HFFc6 (cell line): ENCODE results near the gene PHETA1. TPM values are rescaled to one million over a fixed set of nuclear protein-coding genes. Genes with fewer than 3 reads are reported as not detected.
"Not testable (repeated sequence)": the region's sequence is repeated elsewhere in the genome, so short reads cannot be mapped to it uniquely, and the experiment has no call there.

Experiments used
- DNase-seq: peaks from one replicate; pipeline ENCODE4 v3.0.0-alpha.2; 2018
- H3K27ac Mint-ChIP-seq: 2 replicates; pipeline ENCODE4 v1.8.0; 2020; ENCODE audit warnings: mild to moderate bottlenecking, mixed read lengths
- H3K27me3 Mint-ChIP-seq: 2 replicates; pipeline ENCODE4 v1.8.0; 2021; ENCODE audit warnings: mild to moderate bottlenecking, moderate library complexity, mixed read lengths; ENCODE audit not compliant: insufficient read depth
- H3K36me3 Mint-ChIP-seq: 2 replicates; pipeline ENCODE4 v1.8.0; 2021; ENCODE audit warnings: low read depth, mixed read lengths
- H3K4me1 Mint-ChIP-seq: 2 replicates; pipeline ENCODE4 v1.8.0; 2020; ENCODE audit warnings: low read depth, mixed read lengths
- H3K4me3 Mint-ChIP-seq: 2 replicates; pipeline ENCODE4 v1.8.0; 2020; ENCODE audit warnings: mild to moderate bottlenecking, moderate library complexity, mixed read lengths
- H3K9me3 Mint-ChIP-seq: 2 replicates; pipeline ENCODE4 v1.8.0; 2020; ENCODE audit warnings: mild to moderate bottlenecking, mixed read lengths
- total RNA-seq, 6 experiments: library from RNA; stranded (reverse); fragmentation: NEBNext Ultra II Directional; extraction: Animal tissue kit (Norgen Biotek cat#: 25700); gene quantifications; 2 replicates in 1 of 6; 3 replicates in 5 of 6; pipeline ENCODE4 v1.2.3, GENCODE V29; 2021
- TF ChIP-seq, protein P1 (sequence below): fragments of 200-600 bp; sonication (generic); IDR thresholded peaks from 2 replicates; pipeline ENCODE4 v1.5.0; 2021; ENCODE audit warnings: antibody characterized with exemption, mild to moderate bottlenecking

The PHETA1 gene
- total RNA-seq, 6 experiments from 2014 or later: 11.5 to 15.0 (median 14.0) TPM

DNA sequence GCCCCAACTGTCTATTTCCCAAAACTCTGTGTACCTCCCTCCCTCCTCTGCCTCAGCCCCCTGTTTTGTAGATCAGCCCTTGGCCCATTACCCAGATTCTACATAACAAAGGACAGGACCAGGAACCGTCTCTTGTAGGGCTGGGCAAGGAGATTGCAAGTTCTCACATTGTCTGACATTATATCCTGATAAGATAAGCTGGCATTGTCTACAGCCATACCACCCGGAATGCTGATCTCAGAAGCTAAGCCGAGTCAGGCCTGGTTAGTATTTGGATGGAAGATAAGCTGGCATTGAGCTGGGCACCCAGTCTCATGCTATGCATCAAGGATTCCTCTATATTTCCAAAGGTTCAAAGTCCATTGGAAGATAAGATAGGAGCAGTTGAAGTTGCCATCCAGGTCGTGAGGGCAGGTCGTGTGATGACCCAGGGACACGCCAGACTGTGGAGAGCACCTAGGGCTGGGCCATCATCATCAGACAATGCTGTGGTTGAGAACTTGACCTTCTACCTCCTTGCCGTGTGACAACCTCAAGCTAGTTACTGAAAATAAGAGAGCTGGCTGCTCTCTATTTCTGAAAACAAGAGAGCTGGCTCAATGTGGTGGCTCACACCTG lies 29.5 kb downstream of the PHETA1 start:
- H3K9me3 Mint-ChIP-seq: no peaks in the 10 kb centered on the region; the same call in 1 of the 2 replicates
- H3K4me1 Mint-ChIP-seq: no peaks in the 10 kb centered on the region; the same call in 1 of the 2 replicates
- no peak for DNase-seq
- no peak overlapping the region for H3K27ac Mint-ChIP-seq
- H3K27me3 Mint-ChIP-seq: peaks cover 27% of the 10 kb centered on the region
- TF ChIP-seq, protein P1, sequence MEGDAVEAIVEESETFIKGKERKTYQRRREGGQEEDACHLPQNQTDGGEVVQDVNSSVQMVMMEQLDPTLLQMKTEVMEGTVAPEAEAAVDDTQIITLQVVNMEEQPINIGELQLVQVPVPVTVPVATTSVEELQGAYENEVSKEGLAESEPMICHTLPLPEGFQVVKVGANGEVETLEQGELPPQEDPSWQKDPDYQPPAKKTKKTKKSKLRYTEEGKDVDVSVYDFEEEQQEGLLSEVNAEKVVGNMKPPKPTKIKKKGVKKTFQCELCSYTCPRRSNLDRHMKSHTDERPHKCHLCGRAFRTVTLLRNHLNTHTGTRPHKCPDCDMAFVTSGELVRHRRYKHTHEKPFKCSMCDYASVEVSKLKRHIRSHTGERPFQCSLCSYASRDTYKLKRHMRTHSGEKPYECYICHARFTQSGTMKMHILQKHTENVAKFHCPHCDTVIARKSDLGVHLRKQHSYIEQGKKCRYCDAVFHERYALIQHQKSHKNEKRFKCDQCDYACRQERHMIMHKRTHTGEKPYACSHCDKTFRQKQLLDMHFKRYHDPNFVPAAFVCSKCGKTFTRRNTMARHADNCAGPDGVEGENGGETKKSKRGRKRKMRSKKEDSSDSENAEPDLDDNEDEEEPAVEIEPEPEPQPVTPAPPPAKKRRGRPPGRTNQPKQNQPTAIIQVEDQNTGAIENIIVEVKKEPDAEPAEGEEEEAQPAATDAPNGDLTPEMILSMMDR: no peak
- no peaks in the 10 kb centered on the region for H3K36me3 Mint-ChIP-seq
- no peak overlapping the region for H3K4me3 Mint-ChIP-seq

DNA sequence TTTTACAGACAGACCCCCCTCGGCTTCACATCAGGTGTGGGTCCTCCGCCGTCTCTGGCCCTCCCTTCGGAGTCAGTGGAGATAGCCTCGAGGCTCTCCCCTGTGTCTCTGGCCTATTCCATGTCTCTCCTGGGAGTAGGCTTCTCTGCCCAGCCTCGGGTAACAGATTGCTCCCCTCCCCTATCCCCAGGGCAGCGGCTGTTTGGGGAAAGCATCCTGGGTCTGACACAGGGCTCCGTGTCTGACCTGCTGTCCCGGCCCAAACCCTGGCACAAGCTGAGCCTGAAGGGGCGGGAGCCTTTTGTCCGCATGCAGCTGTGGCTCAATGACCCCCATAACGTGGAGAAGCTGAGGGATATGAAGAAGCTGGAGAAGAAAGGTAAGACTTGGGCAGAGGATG lies 30.8 kb downstream of the PHETA1 start:
- Mint-ChIP-seq H3K27ac (no peak overlapping the region), H3K9me3 (no peaks in the 10 kb centered on the region; the same call in 1 of the 2 replicates), H3K4me1 (no peaks in the 10 kb centered on the region), H3K4me3 (no peak overlapping the region), H3K36me3 (no peaks in the 10 kb centered on the region), H3K27me3 (peaks cover 27% of the 10 kb centered on the region)
- DNase-seq: no peak
- TF ChIP-seq, protein P1: no peak

DNA sequence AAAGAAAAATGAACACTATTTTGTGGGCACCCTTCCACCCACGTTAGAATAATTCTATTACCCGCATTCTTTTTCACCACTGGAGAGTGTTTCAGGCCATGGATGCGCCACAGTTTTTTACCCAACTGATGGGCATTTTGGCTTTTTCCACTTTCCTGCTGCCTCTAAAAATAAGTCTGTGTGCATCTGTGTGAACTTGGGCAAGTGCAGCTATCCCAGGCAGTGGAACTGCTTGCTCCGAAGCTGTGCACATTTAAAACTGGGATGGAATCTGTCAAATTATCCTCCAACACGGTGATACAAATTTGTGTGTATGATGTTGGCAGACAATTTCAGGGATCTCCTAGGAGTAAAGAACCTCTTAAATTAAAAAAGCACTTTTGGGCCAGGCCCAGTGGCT lies 31.5 kb downstream of the PHETA1 start:
- H3K9me3 Mint-ChIP-seq: no peaks in the 10 kb centered on the region
- DNase-seq: no peak
- TF ChIP-seq, protein P1: no peak
- H3K27ac Mint-ChIP-seq: no peak overlapping the region
- no peaks in the 10 kb centered on the region for H3K4me1 Mint-ChIP-seq
- H3K36me3 Mint-ChIP-seq: no peaks in the 10 kb centered on the region
- peaks cover 25% of the 10 kb centered on the region for H3K27me3 Mint-ChIP-seq
- H3K4me3 Mint-ChIP-seq: no peak overlapping the region

DNA sequence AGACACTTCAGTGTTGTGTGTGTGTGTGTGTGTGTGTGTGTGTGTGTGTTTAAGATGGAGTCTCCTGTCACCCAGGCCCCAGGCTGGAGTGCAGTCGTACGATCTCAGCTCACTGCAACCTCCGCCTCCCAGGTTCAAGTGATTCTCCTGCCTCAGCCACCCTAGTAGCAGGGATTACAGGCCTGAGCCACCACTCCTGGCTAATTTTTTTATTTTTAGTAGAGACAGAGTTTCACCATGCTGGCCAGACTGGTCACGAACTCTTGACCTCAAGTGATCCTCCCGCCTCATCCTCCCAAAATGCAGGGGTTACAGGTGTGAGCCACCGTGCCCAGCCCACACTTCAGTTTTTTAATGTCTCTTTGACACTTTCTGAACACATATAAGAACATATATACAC lies 32.5 kb downstream of the PHETA1 start:
- H3K27me3 Mint-ChIP-seq: peaks cover 25% of the 10 kb centered on the region
- not testable (repeated sequence) for H3K4me1 Mint-ChIP-seq, H3K27ac Mint-ChIP-seq, H3K36me3 Mint-ChIP-seq, H3K9me3 Mint-ChIP-seq, H3K4me3 Mint-ChIP-seq, DNase-seq

DNA sequence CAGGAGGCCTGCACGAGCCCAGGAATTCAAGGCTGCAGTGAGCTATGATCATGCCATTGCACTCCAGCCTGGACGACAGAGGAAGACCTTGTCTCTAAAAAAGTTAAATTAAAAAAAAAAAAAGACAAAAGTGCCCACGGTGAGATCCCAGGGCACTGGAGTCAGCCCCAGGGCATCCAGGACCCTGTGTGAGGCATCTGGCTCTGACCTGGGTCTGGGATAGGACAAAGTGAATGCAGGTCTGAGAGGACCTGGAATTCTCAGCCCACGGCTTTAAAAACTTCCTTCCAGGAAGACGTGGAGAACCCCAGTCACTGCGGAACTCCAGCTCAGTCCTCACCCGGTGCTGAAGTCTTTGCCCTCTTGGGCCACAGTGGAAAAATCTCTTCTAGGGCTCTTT lies 33.1 kb downstream of the PHETA1 start:
- Mint-ChIP-seq H3K4me3 (no peak overlapping the region), H3K9me3 (no peaks in the 10 kb centered on the region), H3K27ac (no peak overlapping the region), H3K36me3 (no peaks in the 10 kb centered on the region), H3K4me1 (no peaks in the 10 kb centered on the region), H3K27me3 (peaks cover 26% of the 10 kb centered on the region)
- TF ChIP-seq, protein P1: no peak
- no peak for DNase-seq

DNA sequence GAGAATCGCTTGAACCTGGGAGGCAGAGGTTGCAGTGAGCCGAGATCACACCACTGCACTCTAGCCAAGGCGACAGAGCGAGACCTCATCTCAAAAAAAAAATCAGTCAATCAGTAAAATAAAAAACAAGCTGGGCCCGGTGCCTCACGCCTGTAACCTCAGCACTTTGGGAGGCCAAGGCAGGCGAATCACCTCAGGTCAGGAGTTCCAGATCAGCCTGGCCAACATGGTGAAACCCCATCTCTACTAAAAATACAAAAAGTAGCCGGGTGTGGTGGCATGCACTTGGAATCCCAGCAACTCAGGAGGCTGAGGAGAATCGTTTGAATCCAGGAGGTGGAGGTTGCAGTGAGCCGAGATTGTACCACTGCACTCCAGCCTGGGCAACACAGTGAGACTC lies 33.6 kb downstream of the PHETA1 start:
- peaks cover 25% of the 10 kb centered on the region for H3K27me3 Mint-ChIP-seq
- H3K9me3 Mint-ChIP-seq, H3K36me3 Mint-ChIP-seq, H3K27ac Mint-ChIP-seq, DNase-seq, H3K4me3 Mint-ChIP-seq, H3K4me1 Mint-ChIP-seq: not testable (repeated sequence)
